ENCODE measurements around the gene E2F4. TPM values are rescaled to one million over a fixed set of nuclear protein-coding genes. Genes with fewer than 3 reads are reported as not detected.

E2F4 gene
- total and polyA plus RNA-seq, 2 of the 13 experiments (the other 11 are each of a cell fraction or from before 2014, with no cell fraction given), result 84.8 to 91.2 TPM

DNA sequence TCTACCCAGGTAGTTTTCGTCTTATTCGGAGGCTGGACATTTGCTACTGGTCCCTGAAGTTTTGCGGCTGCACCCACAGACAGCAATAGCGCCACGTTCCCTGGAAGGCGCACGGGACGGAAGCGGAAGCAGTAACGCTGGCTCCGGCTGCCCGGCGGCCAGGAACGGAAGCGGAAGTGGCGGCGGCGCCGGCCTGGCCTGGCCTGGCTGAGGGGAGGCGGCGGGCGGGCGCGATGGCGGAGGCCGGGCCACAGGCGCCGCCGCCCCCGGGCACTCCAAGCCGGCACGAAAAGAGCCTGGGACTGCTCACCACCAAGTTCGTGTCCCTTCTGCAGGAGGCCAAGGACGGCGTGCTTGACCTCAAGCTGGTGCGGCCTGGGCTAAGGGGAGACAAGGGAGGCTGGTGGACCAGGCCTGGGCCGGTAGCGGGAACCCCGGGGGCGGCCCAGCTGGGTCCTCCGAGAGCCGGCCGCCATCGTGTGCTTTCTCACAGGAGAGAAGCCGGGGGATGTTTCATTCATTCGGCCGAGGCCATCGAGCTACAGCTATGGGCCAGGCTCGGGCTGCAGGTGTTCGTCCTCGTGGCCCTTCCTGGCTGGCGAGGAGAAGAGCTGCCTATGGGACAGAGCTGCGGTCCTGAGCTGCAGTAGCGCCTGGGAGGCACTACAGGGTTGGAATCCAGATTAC, at the start of gene E2F4 (continued):
- TF ChIP-seq E2F2 (CRISPR knock-in tag; IDR thresholded peaks at IDR 0.05; ENCODE audit: borderline replicate concordance), result no peak; the same call in 1 of the 2 replicates
- peak; percentile 58; the same call in 1 of the 2 replicates for TF ChIP-seq ELK4 (CRISPR knock-in tag; IDR thresholded peaks at IDR 0.05; ENCODE audit: borderline replicate concordance)
- no peak for TF ChIP-seq CENPT (CRISPR knock-in tag; IDR thresholded peaks at IDR 0.05; ENCODE audit: low read depth)
- TF ChIP-seq NR1H2 (CRISPR knock-in tag; IDR thresholded peaks at IDR 0.05; ENCODE audit: borderline replicate concordance, low read depth), result no peak
- peak; percentile 32; the same call in 1 of the 2 replicates for TF ChIP-seq ZNF350 (CRISPR knock-in tag; IDR thresholded peaks at IDR 0.05; ENCODE audit: borderline replicate concordance, low read depth)
- TF ChIP-seq FOXM1 (CRISPR knock-in tag; IDR thresholded peaks at IDR 0.05), result no peak
- peak; percentile 79; the same call in 1 of the 2 replicates for TF ChIP-seq ZBTB25 (CRISPR knock-in tag; IDR thresholded peaks at IDR 0.05)
- TF ChIP-seq ZSCAN31 (CRISPR knock-in tag; IDR thresholded peaks at IDR 0.05; ENCODE audit: low read depth), result peak; percentile 66; the same call in 1 of the 2 replicates
- TF ChIP-seq IKZF4 (CRISPR knock-in tag; IDR thresholded peaks at IDR 0.05; ENCODE audit: borderline replicate concordance, low read depth, not compliant biosample characterization), result no peak
- no peak for TF ChIP-seq SYNCRIP (IDR thresholded peaks at IDR 0.05; ENCODE audit: insufficient read depth, low read depth, low read length)
- TF ChIP-seq MYC (CRISPR knock-in tag; IDR thresholded peaks at IDR 0.05; ENCODE audit: borderline replicate concordance), result peak; percentile 70
- TF ChIP-seq GZF1 (CRISPR knock-in tag; IDR thresholded peaks at IDR 0.05), result no peak
- TF ChIP-seq HMG20B (CRISPR knock-in tag; conservative IDR thresholded peaks at IDR 0.05), result no peak
- no peak for TF ChIP-seq ZNF562 (CRISPR knock-in tag; IDR thresholded peaks at IDR 0.05; ENCODE audit: borderline replicate concordance)
- no peak for TF ChIP-seq NAIF1 (CRISPR knock-in tag; IDR thresholded peaks at IDR 0.05; ENCODE audit: borderline replicate concordance)
- no peak for TF ChIP-seq ZNF12 (CRISPR knock-in tag; IDR thresholded peaks at IDR 0.05)
- TF ChIP-seq NFKBIZ (CRISPR knock-in tag; IDR thresholded peaks at IDR 0.05), result peak; percentile 42
- TF ChIP-seq KMT2B (CRISPR knock-in tag; IDR thresholded peaks at IDR 0.05), result peak; percentile 81; the same call in 1 of the 2 replicates
- peak; percentile 85; the same call in 1 of the 2 replicates for TF ChIP-seq ZSCAN21 (CRISPR knock-in tag; IDR thresholded peaks at IDR 0.05; ENCODE audit: borderline replicate concordance)
- peak; percentile 71 for TF ChIP-seq SP2 (CRISPR knock-in tag; IDR thresholded peaks at IDR 0.05)
- no peak for TF ChIP-seq RFX3 (CRISPR knock-in tag; IDR thresholded peaks at IDR 0.05)
- TF ChIP-seq CBX5 (CRISPR knock-in tag; IDR thresholded peaks at IDR 0.05; ENCODE audit: borderline replicate concordance), result peak; percentile 31; the same call in 1 of the 2 replicates
- TF ChIP-seq ZNF205 (CRISPR knock-in tag; IDR thresholded peaks at IDR 0.05), result no peak
- peak; percentile 84 for TF ChIP-seq GMEB1 (CRISPR knock-in tag; IDR thresholded peaks at IDR 0.05; ENCODE audit: borderline replicate concordance)
